ENCODE data around the gene GASK1B. TPM values are rescaled to one million over a fixed set of nuclear protein-coding genes. Genes with fewer than 3 reads are reported as not detected.

GASK1B gene
- total and polyA plus RNA-seq, 3 donors from 2014 or later: 19.3 to 24.0 (median 19.8) TPM

- no peak for DNase-seq
- intact Hi-C loops (cut with DNase I; ENCODE audit: low total_unique reads): no loop called here
- Histone ChIP-seq H3K4me1 (peaks cover 6% of the 10 kb centered on the region), H3K4me3 (no peak overlapping the region), H3K36me3 (ENCODE audit: low read depth, missing control alignments) (no peaks in the 10 kb centered on the region), H3K27me3 (no peaks in the 10 kb centered on the region), H3K9me3 (no peaks in the 10 kb centered on the region), H3K27ac (peak overlapping the region in 1 of 2 donors; percentile 82)
- TF ChIP-seq CTCF (IDR thresholded peaks at IDR 0.05): no peak
- TF ChIP-seq POLR2A (IDR thresholded peaks at IDR 0.05): no peak
- WGBS, 2 donors: 35 to 45% methylated on average over 2 of the region's 2 CpGs
Measured at GRCh38 chr4:158166701-158167100, 6.1 kb downstream of the GASK1B start.

- Histone ChIP-seq H3K9me3 (no peaks in the 10 kb centered on the region), H3K36me3 (ENCODE audit: low read depth, missing control alignments) (no peaks in the 10 kb centered on the region), H3K27me3 (no peaks in the 10 kb centered on the region), H3K4me3 (no peak overlapping the region), H3K27ac (no peak overlapping the region), H3K4me1 (peaks cover 9% of the 10 kb centered on the region)
- whole genome bisulfite sequencing, 2 donors: 43 to 50% methylated on average over 3 of the region's 3 CpGs
- DNase-seq: no peak
- TF ChIP-seq CTCF (IDR thresholded peaks at IDR 0.05) (no peak), POLR2A (IDR thresholded peaks at IDR 0.05) (no peak)
- intact Hi-C loops (cut with DNase I; ENCODE audit: low total_unique reads): no loop called here
Measured at GRCh38 chr4:158164768-158165213, 8.0 kb downstream of the GASK1B start.

- Histone ChIP-seq H3K36me3 (ENCODE audit: low read depth, missing control alignments) (no peaks in the 10 kb centered on the region), H3K4me3 (no peak overlapping the region), H3K9me3 (no peaks in the 10 kb centered on the region), H3K4me1 (peaks cover 9% of the 10 kb centered on the region), H3K27me3 (no peaks in the 10 kb centered on the region), H3K27ac (no peak overlapping the region)
- WGBS, 2 donors: 39 to 45% methylated on average over 10 of the region's 10 CpGs
- intact Hi-C loops (cut with DNase I; ENCODE audit: low total_unique reads): no loop called here
- DNase-seq: no peak
- TF ChIP-seq POLR2A (IDR thresholded peaks at IDR 0.05) (no peak), CTCF (IDR thresholded peaks at IDR 0.05) (no peak)
Measured at GRCh38 chr4:158163941-158164767, 8.7 kb downstream of the GASK1B start.

GRCh38 chr4:158162631-158163030 lies 10.2 kb downstream of the GASK1B start:
- TF ChIP-seq CTCF (IDR thresholded peaks at IDR 0.05): no peak
- H3K4me1 ChIP-seq: peaks cover 9% of the 10 kb centered on the region
- intact Hi-C loops (cut with DNase I; ENCODE audit: low total_unique reads): no loop called here

More at GRCh38 chr4:158162631-158163030, 10.2 kb downstream of the GASK1B start:
- no peak overlapping the region for H3K4me3 ChIP-seq
- no peaks in the 10 kb centered on the region for H3K9me3 ChIP-seq
- no peaks in the 10 kb centered on the region for H3K36me3 ChIP-seq (ENCODE audit: low read depth, missing control alignments)
- no peaks in the 10 kb centered on the region for H3K27me3 ChIP-seq
- DNase-seq: no peak
- no peak overlapping the region for H3K27ac ChIP-seq
- 94 to 98% methylated on average over 5 of the region's 5 CpGs for WGBS, 2 donors

All from testis (tissue), 3 donors.